ENCODE data around the gene DUSP7. TPM values are rescaled to one million over a fixed set of nuclear protein-coding genes. Genes with fewer than 3 reads are reported as not detected.
A peak's percentile ranks its signal among the peaks of the same experiment; 100 is the strongest.
"Not testable (repeated sequence)": the region's sequence is repeated elsewhere in the genome, so short reads cannot be mapped to it uniquely, and the experiment has no call there.

The DUSP7 gene
- total RNA-seq, 1 donor from 2014 or later: 25.9 TPM

DNA sequence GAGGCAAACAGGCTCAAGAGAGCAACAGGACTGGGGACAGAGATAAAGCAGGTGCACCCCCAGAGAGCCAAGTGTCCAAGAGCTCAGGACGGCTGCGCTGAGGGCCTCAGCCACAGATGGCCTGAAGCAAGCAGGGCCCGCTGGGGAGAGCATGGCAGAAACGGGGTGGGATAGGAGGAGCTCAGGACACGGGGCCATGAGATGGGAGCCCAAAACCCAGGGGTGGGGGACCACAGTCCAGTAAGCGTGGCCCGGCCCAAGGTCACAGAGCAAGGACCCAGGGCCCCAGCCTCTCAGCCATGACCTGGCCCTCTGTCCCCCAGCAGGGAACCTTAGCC is 9.5 kb downstream of the DUSP7 start:
- Mint-ChIP-seq H3K27ac (peak overlapping the region; percentile 78), H3K36me3 (no peaks in the 10 kb centered on the region), H3K9me3 (no peaks in the 10 kb centered on the region), H3K4me1 (ENCODE audit: unreplicated experiment) (peaks cover 22% of the 10 kb centered on the region), H3K27me3 (no peaks in the 10 kb centered on the region), H3K4me3 (peak overlapping the region; percentile 57)
- DNase-seq (ENCODE audit: extremely low spot score, unreplicated experiment): no peak
- TF ChIP-seq CTCF (conservative IDR thresholded peaks at IDR 0.05): no peak

GRCh38 chr3:52046186-52046901 is 10.0 kb downstream of the DUSP7 start:
- Mint-ChIP-seq H3K4me3 (peak overlapping the region; percentile 57), H3K27me3 (peaks cover under 1% of the 10 kb centered on the region), H3K9me3 (no peaks in the 10 kb centered on the region), H3K4me1 (ENCODE audit: unreplicated experiment) (peaks cover 27% of the 10 kb centered on the region), H3K27ac (peak overlapping the region; percentile 78), H3K36me3 (no peaks in the 10 kb centered on the region)
- no peak for DNase-seq (ENCODE audit: extremely low spot score, unreplicated experiment)
- no peak for TF ChIP-seq CTCF (conservative IDR thresholded peaks at IDR 0.05)

GRCh38 chr3:52044869-52045619 is 11.3 kb downstream of the DUSP7 start:
- H3K4me1 Mint-ChIP-seq (ENCODE audit: unreplicated experiment): peaks cover 38% of the 10 kb centered on the region
- no peaks in the 10 kb centered on the region for H3K9me3 Mint-ChIP-seq
- no peaks in the 10 kb centered on the region for H3K36me3 Mint-ChIP-seq
- DNase-seq (ENCODE audit: extremely low spot score, unreplicated experiment): no peak
- no peak for TF ChIP-seq CTCF (conservative IDR thresholded peaks at IDR 0.05)
- peaks cover 7% of the 10 kb centered on the region for H3K27me3 Mint-ChIP-seq
- H3K4me3 Mint-ChIP-seq: peak overlapping the region; percentile 63
- H3K27ac Mint-ChIP-seq: peak overlapping the region; percentile 92

GRCh38 chr3:52043750-52044149 is 12.6 kb downstream of the DUSP7 start:
- Mint-ChIP-seq H3K27me3 (peaks cover 10% of the 10 kb centered on the region), H3K27ac (no peak overlapping the region), H3K4me1 (ENCODE audit: unreplicated experiment) (peaks cover 38% of the 10 kb centered on the region), H3K9me3 (no peaks in the 10 kb centered on the region), H3K4me3 (no peak overlapping the region), H3K36me3 (no peaks in the 10 kb centered on the region)
- no peak for DNase-seq (ENCODE audit: extremely low spot score, unreplicated experiment)
- TF ChIP-seq CTCF (conservative IDR thresholded peaks at IDR 0.05): no peak

- not testable (repeated sequence) for H3K4me3 Mint-ChIP-seq; H3K36me3 Mint-ChIP-seq; DNase-seq (ENCODE audit: extremely low spot score, unreplicated experiment); H3K27ac Mint-ChIP-seq; H3K9me3 Mint-ChIP-seq; H3K27me3 Mint-ChIP-seq
- peaks cover 38% of the 10 kb centered on the region for H3K4me1 Mint-ChIP-seq (ENCODE audit: unreplicated experiment)
These were observed 13.3 kb downstream of the DUSP7 start for GRCh38 chr3:52043039-52043438.

DNA sequence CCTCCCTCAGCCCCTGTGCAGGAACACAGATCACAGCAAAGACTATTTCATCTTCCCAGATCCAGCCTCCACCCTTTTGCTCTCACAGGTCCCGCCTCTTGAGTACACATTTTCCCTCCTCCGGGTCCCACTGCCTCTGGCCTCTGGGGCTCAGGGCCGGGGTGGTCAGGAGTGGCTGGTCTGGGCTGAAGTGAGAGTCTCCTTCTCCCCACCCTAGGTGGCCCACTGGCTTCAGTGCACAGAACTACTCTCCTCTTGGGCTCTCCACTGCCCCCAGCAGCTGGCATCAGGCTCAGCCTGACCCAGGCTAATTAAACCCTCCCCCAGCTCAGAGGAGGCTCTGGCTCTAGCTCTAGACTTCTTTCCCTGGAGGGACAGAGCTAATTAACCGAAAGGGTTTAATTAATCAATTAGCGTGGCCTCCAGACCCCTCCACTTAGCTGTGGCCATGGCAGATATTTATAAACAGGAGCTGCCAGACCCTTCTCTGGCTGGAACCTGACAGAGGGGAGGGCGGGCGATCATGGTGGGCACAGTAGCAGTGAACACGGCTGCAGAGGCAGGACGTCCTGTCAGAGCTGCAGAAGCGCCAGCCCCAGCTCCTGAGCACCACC is 15.1 kb downstream of the DUSP7 start:
- Mint-ChIP-seq H3K27ac (peak overlapping the region; percentile 39), H3K36me3 (no peaks in the 10 kb centered on the region), H3K9me3 (no peaks in the 10 kb centered on the region), H3K27me3 (peaks cover 10% of the 10 kb centered on the region), H3K4me3 (no peak overlapping the region), H3K4me1 (ENCODE audit: unreplicated experiment) (peaks cover 33% of the 10 kb centered on the region)
- TF ChIP-seq CTCF (conservative IDR thresholded peaks at IDR 0.05): peak; percentile 30
- DNase-seq (ENCODE audit: extremely low spot score, unreplicated experiment): no peak
